Right lobe of liver (tissue), 6 donors: ENCODE results near the gene TSPAN14. TPM values are rescaled to one million over a fixed set of nuclear protein-coding genes. Genes with fewer than 3 reads are reported as not detected.

Source experiments
- ATAC-seq, 4 donors: fragments of 200-7000 bp; cut with Tn5 transposase; one replicate each; pipeline ENCODE4 v1.9.1; 2020; ENCODE audit warnings: mild to moderate bottlenecking in 4 of 4, moderate library complexity in 4 of 4
- DNase-seq, 3 donors: peaks; one replicate each; pipeline ENCODE4 v3.0.0-alpha.2; 2020
- H3K27ac ChIP-seq, 3 donors: fragments of 200-600 bp; one replicate each; pipeline ENCODE4 v1.8.0; 2022
- H3K27me3 ChIP-seq, 2 donors: fragments of 200-600 bp; one replicate each; pipeline ENCODE4 v1.8.0; 2022
- H3K36me3 ChIP-seq, 4 donors: fragments of 200-600 bp; sonication (generic) in 1 of 4; one replicate each; pipeline versions ENCODE4 v1.5.1 to v1.8.0; 2017 to 2022; ENCODE audit warnings: control low read depth in 1 of 4
- H3K4me1 ChIP-seq, 4 donors: fragments of 200-600 bp; sonication (generic) in 1 of 4; one replicate each; pipeline versions ENCODE4 v1.5.1 to v1.8.0; 2017 to 2022; ENCODE audit warnings: control low read depth in 1 of 4
- H3K4me3 ChIP-seq, 3 donors: fragments of 200-600 bp; one replicate each; pipeline ENCODE4 v1.8.0; 2022
- H3K9me3 ChIP-seq, 4 donors: fragments of 200-600 bp; sonication (generic) in 1 of 4; one replicate each; pipeline versions ENCODE4 v1.5.1 to v1.8.0; 2017 to 2022; ENCODE audit warnings: control low read depth in 1 of 4
- POLR2A ChIP-seq: fragments of 450-650 bp; IDR thresholded peaks from one replicate; pipeline ENCODE4 v1.6.1; 2017; ENCODE audit warnings: antibody characterized with exemption, mild to moderate bottlenecking
- WGBS: methylation state at CpG from one replicate; pipeline ENCODE4 v1.1.6; 2018; ENCODE audit warnings: low coverage, low lambda C conversion rate; ENCODE audit not compliant: insufficient coverage; ENCODE audit errors: missing lambda C conversion rate; 5-methylcytosine and 5-hydroxymethylcytosine counted together
- intact Hi-C, 2 donors: fragments of 100-400 bp; cut with DNase I; formaldehyde crosslinking; loops; one replicate each; pipeline versions ENCODE4 v1.11.2 to v1.14.1; 2022
- total RNA-seq, 6 experiments: library from RNA; depleted of rRNA in 2 of 6; stranded (reverse); fragments of >200 nt in 2 of 6; fragmentation: NEBNext Ultra II Directional in 3 of 6; extraction: Animal tissue kit (Norgen Biotek cat#: 25700) in 3 of 6; gene quantifications; one replicate each; pipeline versions ENCODE4 v1.1.0 to v1.2.4, GENCODE V29; 2016 to 2023
- TF ChIP-seq, protein P1 (sequence below), 4 donors: fragments of 200-600 bp in 3 of 4; fragments of 450-650 bp in 1 of 4; IDR thresholded peaks; one replicate each; pipeline versions ENCODE4 v1.5.1 to v1.8.0; 2016 to 2022; ENCODE audit warnings: antibody characterized with exemption in 4 of 4, mild to moderate bottlenecking in 2 of 4
- donor health status: DM: no; HTN: yes; CAD: no.
- donor health status: DM: no; HTN: no; CAD: no.
- donor health status: DM: no; HTN: no; CAD: no.
- donor health status: DM: no; HTN: yes; CAD: no.
- donor health status: DM: no; HTN: yes; CAD: no.

Gene TSPAN14
- total RNA-seq, 6 experiments from 2014 or later, result 22.1 to 39.0 (median 28.4) TPM

- H3K36me3 ChIP-seq, result no peaks in the 10 kb centered on the region
- no peak for TF ChIP-seq POLR2A
- TF ChIP-seq, protein P1, sequence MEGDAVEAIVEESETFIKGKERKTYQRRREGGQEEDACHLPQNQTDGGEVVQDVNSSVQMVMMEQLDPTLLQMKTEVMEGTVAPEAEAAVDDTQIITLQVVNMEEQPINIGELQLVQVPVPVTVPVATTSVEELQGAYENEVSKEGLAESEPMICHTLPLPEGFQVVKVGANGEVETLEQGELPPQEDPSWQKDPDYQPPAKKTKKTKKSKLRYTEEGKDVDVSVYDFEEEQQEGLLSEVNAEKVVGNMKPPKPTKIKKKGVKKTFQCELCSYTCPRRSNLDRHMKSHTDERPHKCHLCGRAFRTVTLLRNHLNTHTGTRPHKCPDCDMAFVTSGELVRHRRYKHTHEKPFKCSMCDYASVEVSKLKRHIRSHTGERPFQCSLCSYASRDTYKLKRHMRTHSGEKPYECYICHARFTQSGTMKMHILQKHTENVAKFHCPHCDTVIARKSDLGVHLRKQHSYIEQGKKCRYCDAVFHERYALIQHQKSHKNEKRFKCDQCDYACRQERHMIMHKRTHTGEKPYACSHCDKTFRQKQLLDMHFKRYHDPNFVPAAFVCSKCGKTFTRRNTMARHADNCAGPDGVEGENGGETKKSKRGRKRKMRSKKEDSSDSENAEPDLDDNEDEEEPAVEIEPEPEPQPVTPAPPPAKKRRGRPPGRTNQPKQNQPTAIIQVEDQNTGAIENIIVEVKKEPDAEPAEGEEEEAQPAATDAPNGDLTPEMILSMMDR (IDR thresholded peaks at IDR 0.05), result no peak
- H3K4me1 ChIP-seq, result no peaks in the 10 kb centered on the region
- DNase-seq, result peak in 1 of 3 donors; percentile 32
- no peaks in the 10 kb centered on the region for H3K9me3 ChIP-seq
- ATAC-seq, result no peak
- WGBS, result no CpG with 5 or more reads among the region's 16 CpGs
- H3K4me3 ChIP-seq, result no peak overlapping the region
- no peaks in the 10 kb centered on the region for H3K27me3 ChIP-seq
- no peak overlapping the region for H3K27ac ChIP-seq
- intact Hi-C loops, result no loop called here
Measured at GRCh38 chr10:80538481-80539185, 84.5 kb downstream of the TSPAN14 start.

- intact Hi-C loops, result no loop called here
- TF ChIP-seq, protein P1 (IDR thresholded peaks at IDR 0.05), result no peak
- no peak for TF ChIP-seq POLR2A
- H3K4me3 ChIP-seq, result no peak overlapping the region
- ATAC-seq (no peak), DNase-seq (no peak)
- no peaks in the 10 kb centered on the region for H3K36me3 ChIP-seq
- 71% methylated on average over 3 of the region's 7 CpGs for WGBS
- no peaks in the 10 kb centered on the region for H3K27me3 ChIP-seq
- H3K9me3 ChIP-seq, result no peaks in the 10 kb centered on the region
- no peaks in the 10 kb centered on the region for H3K4me1 ChIP-seq
- no peak overlapping the region for H3K27ac ChIP-seq
Measured at GRCh38 chr10:80539421-80540031, 85.4 kb downstream of the TSPAN14 start.

- Histone ChIP-seq H3K4me3 (no peak overlapping the region), H3K27ac (no peak overlapping the region), H3K4me1 (no peaks in the 10 kb centered on the region), H3K27me3 (no peaks in the 10 kb centered on the region), H3K9me3 (no peaks in the 10 kb centered on the region), H3K36me3 (no peaks in the 10 kb centered on the region)
- no peak for ATAC-seq
- intact Hi-C loops, result no loop called here
- 85% methylated on average over 7 of the region's 11 CpGs for WGBS
- DNase-seq, result no peak
- TF ChIP-seq, protein P1 (IDR thresholded peaks at IDR 0.05), result no peak
- TF ChIP-seq POLR2A, result no peak
Measured at GRCh38 chr10:80540136-80540535, 86.0 kb downstream of the TSPAN14 start.

- 50% methylated on average over 2 of the region's 9 CpGs for WGBS
- no peak for ATAC-seq
- H3K4me3 ChIP-seq, result no peak overlapping the region
- no peak for DNase-seq
- no peak overlapping the region for H3K27ac ChIP-seq
- H3K27me3 ChIP-seq, result no peaks in the 10 kb centered on the region
- H3K36me3 ChIP-seq, result no peaks in the 10 kb centered on the region
- H3K9me3 ChIP-seq, result no peaks in the 10 kb centered on the region
- intact Hi-C loops, result no loop called here
- no peak for TF ChIP-seq POLR2A
- TF ChIP-seq, protein P1 (IDR thresholded peaks at IDR 0.05), result no peak
- no peaks in the 10 kb centered on the region for H3K4me1 ChIP-seq
Measured at GRCh38 chr10:80540618-80540980, 86.5 kb downstream of the TSPAN14 start.
